DND-41 (cell line): ENCODE results near the gene ARSG.

ENCODE experiments used
- EZH2 ChIP-seq: IDR thresholded peaks from 3 replicates; pipeline ENCODE4 v1.6.1; 2012; ENCODE audit warnings: borderline replicate concordance, low read depth, mild to moderate bottlenecking, moderate library complexity, low read length, inconsistent platforms; ENCODE audit not compliant: severe bottlenecking
- TF ChIP-seq, protein P1 (sequence below): IDR thresholded peaks from 2 replicates; pipeline ENCODE4 v1.5.1; 2012; ENCODE audit warnings: borderline replicate concordance, low read length, moderate library complexity, mild to moderate bottlenecking; ENCODE audit not compliant: poor library complexity, severe bottlenecking; ENCODE audit errors: extremely low read depth

DNA sequence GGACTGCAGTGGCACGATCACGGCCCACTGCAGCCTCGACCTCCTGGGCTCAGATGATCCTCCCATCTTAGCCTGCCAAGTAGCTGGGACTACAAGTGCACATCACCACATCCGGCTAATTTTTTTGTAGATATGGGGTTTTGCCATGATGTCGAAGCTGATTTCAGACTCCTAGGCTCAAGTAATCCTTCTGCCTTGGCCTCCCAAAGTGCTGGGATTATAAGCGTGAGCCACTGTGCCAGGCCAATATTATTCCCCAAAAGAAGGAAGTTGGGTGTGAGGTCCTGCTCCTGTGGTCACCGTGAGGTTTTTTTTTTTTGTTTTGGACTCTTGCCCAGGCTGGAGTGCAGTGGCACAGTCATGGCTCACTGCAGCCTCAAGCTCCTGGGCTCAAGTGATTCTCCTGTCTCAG is 41.9 kb upstream of the ARSG start:
- TF ChIP-seq, protein P1, sequence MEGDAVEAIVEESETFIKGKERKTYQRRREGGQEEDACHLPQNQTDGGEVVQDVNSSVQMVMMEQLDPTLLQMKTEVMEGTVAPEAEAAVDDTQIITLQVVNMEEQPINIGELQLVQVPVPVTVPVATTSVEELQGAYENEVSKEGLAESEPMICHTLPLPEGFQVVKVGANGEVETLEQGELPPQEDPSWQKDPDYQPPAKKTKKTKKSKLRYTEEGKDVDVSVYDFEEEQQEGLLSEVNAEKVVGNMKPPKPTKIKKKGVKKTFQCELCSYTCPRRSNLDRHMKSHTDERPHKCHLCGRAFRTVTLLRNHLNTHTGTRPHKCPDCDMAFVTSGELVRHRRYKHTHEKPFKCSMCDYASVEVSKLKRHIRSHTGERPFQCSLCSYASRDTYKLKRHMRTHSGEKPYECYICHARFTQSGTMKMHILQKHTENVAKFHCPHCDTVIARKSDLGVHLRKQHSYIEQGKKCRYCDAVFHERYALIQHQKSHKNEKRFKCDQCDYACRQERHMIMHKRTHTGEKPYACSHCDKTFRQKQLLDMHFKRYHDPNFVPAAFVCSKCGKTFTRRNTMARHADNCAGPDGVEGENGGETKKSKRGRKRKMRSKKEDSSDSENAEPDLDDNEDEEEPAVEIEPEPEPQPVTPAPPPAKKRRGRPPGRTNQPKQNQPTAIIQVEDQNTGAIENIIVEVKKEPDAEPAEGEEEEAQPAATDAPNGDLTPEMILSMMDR: no peak
- TF ChIP-seq EZH2: no peak
